GM21737 (cell line): ENCODE results near the gene CACHD1.
"Not testable (repeated sequence)": the region's sequence is repeated elsewhere in the genome, so short reads cannot be mapped to it uniquely, and the experiment has no call there.

ENCODE experiments used
- ATAC-seq: cut with Tn5 transposase; IDR thresholded peaks from one replicate; pipeline ENCODE4 v1.9.1; 2021; ENCODE audit warnings: mild to moderate bottlenecking, moderate library complexity; ENCODE audit not compliant: unreplicated experiment

CACHD1 gene

GRCh38 chr1:64495878-64496277 lies 25.9 kb downstream of the CACHD1 start:
- ATAC-seq, result no peak

- no peak for ATAC-seq
These were observed 26.7 kb downstream of the CACHD1 start for GRCh38 chr1:64496606-64497005.

GRCh38 chr1:64497088-64497883 lies 27.4 kb downstream of the CACHD1 start:
- no peak for ATAC-seq

- no peak for ATAC-seq
These were observed 28.4 kb downstream of the CACHD1 start for GRCh38 chr1:64498325-64498724.

GRCh38 chr1:64499011-64499410 lies 29.1 kb downstream of the CACHD1 start:
- no peak for ATAC-seq

- no peak for ATAC-seq
These were observed 30.0 kb downstream of the CACHD1 start for GRCh38 chr1:64499966-64500365.

GRCh38 chr1:64502083-64502482 lies 32.2 kb downstream of the CACHD1 start:
- ATAC-seq, result no peak

- no peak for ATAC-seq
These were observed 33.0 kb downstream of the CACHD1 start for GRCh38 chr1:64502931-64503330.

GRCh38 chr1:64505232-64505943 lies 35.5 kb downstream of the CACHD1 start:
- ATAC-seq, result no peak

GRCh38 chr1:64505944-64506655 lies 36.2 kb downstream of the CACHD1 start:
- ATAC-seq, result no peak

- no peak for ATAC-seq
These were observed 38.7 kb downstream of the CACHD1 start for GRCh38 chr1:64508629-64509028.

- no peak for ATAC-seq
These were observed 41.1 kb downstream of the CACHD1 start for GRCh38 chr1:64511044-64511443.

- ATAC-seq, result not testable (repeated sequence)
These were observed 42.3 kb downstream of the CACHD1 start for GRCh38 chr1:64512206-64512605.

GRCh38 chr1:64513545-64513944 lies 43.6 kb downstream of the CACHD1 start:
- ATAC-seq, result no peak

- ATAC-seq, result no peak
These were observed 44.4 kb downstream of the CACHD1 start for GRCh38 chr1:64514197-64514765.

- no peak for ATAC-seq
These were observed 45.5 kb downstream of the CACHD1 start for GRCh38 chr1:64515427-64515826.

GRCh38 chr1:64516301-64516700 lies 46.4 kb downstream of the CACHD1 start:
- ATAC-seq, result no peak

GRCh38 chr1:64516803-64517568 lies 47.1 kb downstream of the CACHD1 start:
- ATAC-seq, result no peak

- no peak for ATAC-seq
These were observed 47.7 kb downstream of the CACHD1 start for GRCh38 chr1:64517640-64518039.

- no peak for ATAC-seq
These were observed 49.0 kb downstream of the CACHD1 start for GRCh38 chr1:64518692-64519481.
